GM12878 (cell line): ENCODE results near the gene MMRN1. TPM values are rescaled to one million over a fixed set of nuclear protein-coding genes. Genes with fewer than 3 reads are reported as not detected.

ENCODE experiments used
- CHD4 ChIP-seq: fragments of 200-600 bp; sonication (generic); IDR thresholded peaks from 2 replicates; pipeline ENCODE4 v1.6.1; 2016; ENCODE audit warnings: mild to moderate bottlenecking
- DPF2 ChIP-seq: fragments of 450-650 bp; IDR thresholded peaks from 2 replicates; pipeline ENCODE4 v1.6.1; 2017; ENCODE audit warnings: mild to moderate bottlenecking
- ESRRA ChIP-seq: IDR thresholded peaks from 2 replicates; pipeline ENCODE4 v1.6.1; 2012; ENCODE audit warnings: mild to moderate bottlenecking, low read length, improper control_type of control experiment
- FOXK2 ChIP-seq: fragments of 450-650 bp; IDR thresholded peaks from 2 replicates; pipeline ENCODE4 v1.6.1; 2017; ENCODE audit warnings: mild to moderate bottlenecking, moderate library complexity
- GABPA ChIP-seq: IDR thresholded peaks from 2 replicates; pipeline ENCODE4 v1.6.1; 2014; ENCODE audit warnings: antibody characterized with exemption, low read depth, mild to moderate bottlenecking, inconsistent platforms
- HCFC1 ChIP-seq: fragments of 150-350 bp; IDR thresholded peaks from 2 replicates; pipeline ENCODE4 v1.6.1; 2014; ENCODE audit warnings: low read length
- IKZF1 ChIP-seq: fragments of 450-650 bp; conservative IDR thresholded peaks from 2 replicates; pipeline ENCODE4 v1.6.1; 2017; ENCODE audit warnings: antibody characterized with exemption, mild to moderate bottlenecking
- IKZF2 ChIP-seq, 2 experiments: fragments of 450-650 bp; IDR thresholded peaks; 2 replicates each; pipeline ENCODE4 v1.6.1; 2017; ENCODE audit warnings: mild to moderate bottlenecking in 2 of 2, moderate library complexity in 2 of 2
- MYB ChIP-seq: fragments of 150-350 bp; IDR thresholded peaks from 2 replicates; pipeline ENCODE4 v1.6.1; 2014; ENCODE audit warnings: mild to moderate bottlenecking, low read depth, low read length, borderline replicate concordance
- NBN ChIP-seq: fragments of 450-650 bp; IDR thresholded peaks from 2 replicates; pipeline ENCODE4 v1.6.1; 2016
- RAD51 ChIP-seq: fragments of 450-650 bp; IDR thresholded peaks from 2 replicates; pipeline ENCODE4 v1.6.1; 2016; ENCODE audit warnings: moderate library complexity, mild to moderate bottlenecking, inconsistent platforms
- STAT1 ChIP-seq: fragments of 450-650 bp; conservative IDR thresholded peaks from 2 replicates; pipeline ENCODE4 v1.6.1; 2014; ENCODE audit warnings: antibody characterized with exemption, mild to moderate bottlenecking
- TBL1XR1 ChIP-seq: IDR thresholded peaks from 2 replicates; pipeline ENCODE4 v1.6.1; 2012; ENCODE audit warnings: low read depth, low read length, improper control_type of control experiment
- YBX1 ChIP-seq: fragments of 450-650 bp; IDR thresholded peaks from 2 replicates; pipeline ENCODE4 v1.6.1; 2016; ENCODE audit warnings: antibody characterized with exemption
- polyA plus RNA-seq, 11 experiments: library from polyadenylated mRNA; depleted of rRNA in 4 of 11; unstranded in 6 of 11; stranded (reverse) in 5 of 11; fragments of >200 nt; fragmentation: Nextera tagmentation in 4 of 11; fragmentation: Illumina TruSeq in 1 of 11; extraction: Ambion mirVana in 4 of 11; extraction: Trizol in 1 of 11; gene quantifications; 1 replicate in 1 of 11; 2 replicates in 10 of 11; pipeline versions ENCODE4 v1.2.1 to v1.2.3, GENCODE V29; 2011 to 2016; ENCODE audit warnings: inconsistent platforms in 2 of 11, missing spikeins in 2 of 11, low read depth in 1 of 11
- total RNA-seq, 4 experiments: library from RNA; depleted of rRNA in 3 of 4; stranded (reverse); fragments of >200 nt in 3 of 4; fragmentation: Illumina TruSeq in 1 of 4; extraction: Trizol in 1 of 4; gene quantifications; 2 replicates each; pipeline versions ENCODE4 v1.2.1 to v1.2.3, GENCODE V29; 2013 to 2021
- TF ChIP-seq, protein P1 (sequence below): fragments of 150-350 bp; IDR thresholded peaks from 2 replicates; pipeline ENCODE4 v1.6.1; 2016; ENCODE audit warnings: low read depth, low read length
- TF ChIP-seq, protein P2 (sequence below): fragments of 450-650 bp; IDR thresholded peaks from 2 replicates; pipeline ENCODE4 v1.6.1; 2016; ENCODE audit warnings: mild to moderate bottlenecking, moderate library complexity, borderline replicate concordance
- TF ChIP-seq, protein P3 (sequence below): IDR thresholded peaks from 2 replicates; pipeline ENCODE4 v1.6.1; 2011; ENCODE audit warnings: borderline replicate concordance, low read depth, mild to moderate bottlenecking, moderate library complexity, mixed read lengths, low read length; ENCODE audit not compliant: insufficient read depth; ENCODE audit errors: extremely low read length
- TF ChIP-seq, protein P4 (sequence below): fragments of 450-650 bp; IDR thresholded peaks from 2 replicates; pipeline ENCODE4 v1.6.1; 2017; ENCODE audit warnings: low read depth, mild to moderate bottlenecking, moderate library complexity
- TF ChIP-seq, protein P5 (sequence below): fragments of 450-650 bp; IDR thresholded peaks from 2 replicates; pipeline ENCODE4 v1.6.1; 2016; ENCODE audit warnings: mild to moderate bottlenecking

MMRN1 gene
- total and polyA plus RNA-seq, 10 of the 15 experiments (the other 5 are each of a cell fraction or from before 2014, with no cell fraction given), result 0.50 to 3.9 (median 0.78) TPM

DNA sequence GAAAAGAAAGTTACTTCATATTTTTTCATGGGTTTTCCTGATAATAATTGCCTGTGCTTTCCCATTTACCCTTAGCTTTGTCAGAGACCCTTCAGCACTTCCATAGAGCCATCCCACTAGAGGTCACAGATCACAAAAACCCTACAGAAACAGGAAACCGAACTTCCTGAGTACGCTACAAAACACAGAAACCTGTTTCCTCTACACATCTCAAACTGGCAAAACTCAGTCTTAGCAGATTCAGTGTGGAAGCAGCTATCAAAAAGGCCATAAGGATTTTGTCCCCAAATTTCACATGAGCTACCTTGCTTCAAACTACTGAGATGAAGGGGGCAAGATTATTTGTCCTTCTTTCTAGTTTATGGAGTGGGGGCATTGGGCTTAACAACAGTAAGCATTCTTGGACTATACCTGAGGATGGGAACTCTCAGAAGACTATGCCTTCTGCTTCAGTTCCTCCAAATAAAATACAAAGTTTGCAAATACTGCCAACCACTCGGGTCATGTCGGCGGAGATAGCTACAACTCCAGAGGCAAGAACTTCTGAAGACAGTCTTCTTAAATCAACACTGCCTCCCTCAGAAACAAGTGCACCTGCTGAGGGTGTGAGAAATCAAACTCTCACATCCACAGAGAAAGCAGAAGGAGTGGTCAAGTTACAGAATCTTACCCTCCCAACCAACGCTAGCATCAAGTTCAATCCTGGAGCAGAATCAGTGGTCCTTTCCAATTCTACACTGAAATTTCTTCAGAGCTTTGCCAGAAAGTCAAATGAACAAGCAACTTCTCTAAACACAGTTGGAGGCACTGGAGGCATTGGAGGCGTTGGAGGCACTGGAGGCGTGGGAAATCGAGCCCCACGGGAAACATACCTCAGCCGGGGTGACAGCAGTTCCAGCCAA, at the start of gene MMRN1 (continued):
- TF ChIP-seq, protein P1, sequence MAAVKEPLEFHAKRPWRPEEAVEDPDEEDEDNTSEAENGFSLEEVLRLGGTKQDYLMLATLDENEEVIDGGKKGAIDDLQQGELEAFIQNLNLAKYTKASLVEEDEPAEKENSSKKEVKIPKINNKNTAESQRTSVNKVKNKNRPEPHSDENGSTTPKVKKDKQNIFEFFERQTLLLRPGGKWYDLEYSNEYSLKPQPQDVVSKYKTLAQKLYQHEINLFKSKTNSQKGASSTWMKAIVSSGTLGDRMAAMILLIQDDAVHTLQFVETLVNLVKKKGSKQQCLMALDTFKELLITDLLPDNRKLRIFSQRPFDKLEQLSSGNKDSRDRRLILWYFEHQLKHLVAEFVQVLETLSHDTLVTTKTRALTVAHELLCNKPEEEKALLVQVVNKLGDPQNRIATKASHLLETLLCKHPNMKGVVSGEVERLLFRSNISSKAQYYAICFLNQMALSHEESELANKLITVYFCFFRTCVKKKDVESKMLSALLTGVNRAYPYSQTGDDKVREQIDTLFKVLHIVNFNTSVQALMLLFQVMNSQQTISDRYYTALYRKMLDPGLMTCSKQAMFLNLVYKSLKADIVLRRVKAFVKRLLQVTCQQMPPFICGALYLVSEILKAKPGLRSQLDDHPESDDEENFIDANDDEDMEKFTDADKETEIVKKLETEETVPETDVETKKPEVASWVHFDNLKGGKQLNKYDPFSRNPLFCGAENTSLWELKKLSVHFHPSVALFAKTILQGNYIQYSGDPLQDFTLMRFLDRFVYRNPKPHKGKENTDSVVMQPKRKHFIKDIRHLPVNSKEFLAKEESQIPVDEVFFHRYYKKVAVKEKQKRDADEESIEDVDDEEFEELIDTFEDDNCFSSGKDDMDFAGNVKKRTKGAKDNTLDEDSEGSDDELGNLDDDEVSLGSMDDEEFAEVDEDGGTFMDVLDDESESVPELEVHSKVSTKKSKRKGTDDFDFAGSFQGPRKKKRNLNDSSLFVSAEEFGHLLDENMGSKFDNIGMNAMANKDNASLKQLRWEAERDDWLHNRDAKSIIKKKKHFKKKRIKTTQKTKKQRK, result no peak
- no peak for TF ChIP-seq HCFC1
- TF ChIP-seq STAT1, result 0 out of 2 replicates have a peak, but pooled peaks have one; percentile 34
- TF ChIP-seq IKZF1, result 0 out of 2 replicates have a peak, but pooled peaks have one; percentile 32
- TF ChIP-seq YBX1, result 0 out of 2 replicates have a peak, but pooled peaks have one; percentile 43
- no peak for TF ChIP-seq CHD4
- TF ChIP-seq IKZF2 (IDR thresholded peaks at IDR 0.05), result no peak
- TF ChIP-seq, protein P2, sequence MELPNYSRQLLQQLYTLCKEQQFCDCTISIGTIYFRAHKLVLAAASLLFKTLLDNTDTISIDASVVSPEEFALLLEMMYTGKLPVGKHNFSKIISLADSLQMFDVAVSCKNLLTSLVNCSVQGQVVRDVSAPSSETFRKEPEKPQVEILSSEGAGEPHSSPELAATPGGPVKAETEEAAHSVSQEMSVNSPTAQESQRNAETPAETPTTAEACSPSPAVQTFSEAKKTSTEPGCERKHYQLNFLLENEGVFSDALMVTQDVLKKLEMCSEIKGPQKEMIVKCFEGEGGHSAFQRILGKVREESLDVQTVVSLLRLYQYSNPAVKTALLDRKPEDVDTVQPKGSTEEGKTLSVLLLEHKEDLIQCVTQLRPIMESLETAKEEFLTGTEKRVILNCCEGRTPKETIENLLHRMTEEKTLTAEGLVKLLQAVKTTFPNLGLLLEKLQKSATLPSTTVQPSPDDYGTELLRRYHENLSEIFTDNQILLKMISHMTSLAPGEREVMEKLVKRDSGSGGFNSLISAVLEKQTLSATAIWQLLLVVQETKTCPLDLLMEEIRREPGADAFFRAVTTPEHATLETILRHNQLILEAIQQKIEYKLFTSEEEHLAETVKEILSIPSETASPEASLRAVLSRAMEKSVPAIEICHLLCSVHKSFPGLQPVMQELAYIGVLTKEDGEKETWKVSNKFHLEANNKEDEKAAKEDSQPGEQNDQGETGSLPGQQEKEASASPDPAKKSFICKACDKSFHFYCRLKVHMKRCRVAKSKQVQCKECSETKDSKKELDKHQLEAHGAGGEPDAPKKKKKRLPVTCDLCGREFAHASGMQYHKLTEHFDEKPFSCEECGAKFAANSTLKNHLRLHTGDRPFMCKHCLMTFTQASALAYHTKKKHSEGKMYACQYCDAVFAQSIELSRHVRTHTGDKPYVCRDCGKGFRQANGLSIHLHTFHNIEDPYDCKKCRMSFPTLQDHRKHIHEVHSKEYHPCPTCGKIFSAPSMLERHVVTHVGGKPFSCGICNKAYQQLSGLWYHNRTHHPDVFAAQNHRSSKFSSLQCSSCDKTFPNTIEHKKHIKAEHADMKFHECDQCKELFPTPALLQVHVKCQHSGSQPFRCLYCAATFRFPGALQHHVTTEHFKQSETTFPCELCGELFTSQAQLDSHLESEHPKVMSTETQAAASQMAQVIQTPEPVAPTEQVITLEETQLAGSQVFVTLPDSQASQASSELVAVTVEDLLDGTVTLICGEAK, result no peak
- TF ChIP-seq NBN, result 0 out of 2 replicates have a peak, but pooled peaks have one; percentile 57
- TF ChIP-seq, protein P3, sequence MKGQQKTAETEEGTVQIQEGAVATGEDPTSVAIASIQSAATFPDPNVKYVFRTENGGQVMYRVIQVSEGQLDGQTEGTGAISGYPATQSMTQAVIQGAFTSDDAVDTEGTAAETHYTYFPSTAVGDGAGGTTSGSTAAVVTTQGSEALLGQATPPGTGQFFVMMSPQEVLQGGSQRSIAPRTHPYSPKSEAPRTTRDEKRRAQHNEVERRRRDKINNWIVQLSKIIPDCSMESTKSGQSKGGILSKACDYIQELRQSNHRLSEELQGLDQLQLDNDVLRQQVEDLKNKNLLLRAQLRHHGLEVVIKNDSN, result no peak
- peak; percentile 28; the same call in 1 of the 2 replicates for TF ChIP-seq DPF2
- no peak for TF ChIP-seq TBL1XR1
- TF ChIP-seq MYB, result no peak
- no peak for TF ChIP-seq FOXK2
- TF ChIP-seq, protein P4, sequence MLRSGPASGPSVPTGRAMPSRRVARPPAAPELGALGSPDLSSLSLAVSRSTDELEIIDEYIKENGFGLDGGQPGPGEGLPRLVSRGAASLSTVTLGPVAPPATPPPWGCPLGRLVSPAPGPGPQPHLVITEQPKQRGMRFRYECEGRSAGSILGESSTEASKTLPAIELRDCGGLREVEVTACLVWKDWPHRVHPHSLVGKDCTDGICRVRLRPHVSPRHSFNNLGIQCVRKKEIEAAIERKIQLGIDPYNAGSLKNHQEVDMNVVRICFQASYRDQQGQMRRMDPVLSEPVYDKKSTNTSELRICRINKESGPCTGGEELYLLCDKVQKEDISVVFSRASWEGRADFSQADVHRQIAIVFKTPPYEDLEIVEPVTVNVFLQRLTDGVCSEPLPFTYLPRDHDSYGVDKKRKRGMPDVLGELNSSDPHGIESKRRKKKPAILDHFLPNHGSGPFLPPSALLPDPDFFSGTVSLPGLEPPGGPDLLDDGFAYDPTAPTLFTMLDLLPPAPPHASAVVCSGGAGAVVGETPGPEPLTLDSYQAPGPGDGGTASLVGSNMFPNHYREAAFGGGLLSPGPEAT, result peak; percentile 32; the same call in 1 of the 2 replicates
- no peak for TF ChIP-seq ESRRA
- TF ChIP-seq, protein P5, sequence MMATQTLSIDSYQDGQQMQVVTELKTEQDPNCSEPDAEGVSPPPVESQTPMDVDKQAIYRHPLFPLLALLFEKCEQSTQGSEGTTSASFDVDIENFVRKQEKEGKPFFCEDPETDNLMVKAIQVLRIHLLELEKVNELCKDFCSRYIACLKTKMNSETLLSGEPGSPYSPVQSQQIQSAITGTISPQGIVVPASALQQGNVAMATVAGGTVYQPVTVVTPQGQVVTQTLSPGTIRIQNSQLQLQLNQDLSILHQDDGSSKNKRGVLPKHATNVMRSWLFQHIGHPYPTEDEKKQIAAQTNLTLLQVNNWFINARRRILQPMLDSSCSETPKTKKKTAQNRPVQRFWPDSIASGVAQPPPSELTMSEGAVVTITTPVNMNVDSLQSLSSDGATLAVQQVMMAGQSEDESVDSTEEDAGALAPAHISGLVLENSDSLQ, result 0 out of 2 replicates have a peak, but pooled peaks have one; percentile 26
- TF ChIP-seq RAD51, result no peak
- TF ChIP-seq GABPA, result no peak
